Small intestine (tissue), 7 donors: ENCODE measurements around the gene CCL19. TPM values are rescaled to one million over a fixed set of nuclear protein-coding genes. Genes with fewer than 3 reads are reported as not detected.
A peak's percentile ranks its signal among the peaks of the same experiment; 100 is the strongest.

ENCODE experiments used
- DNase-seq, 2 donors: peaks; one replicate each; pipeline versions ENCODE4 v3.0.0 to v3.0.0-alpha.2; 2013
- FAIRE-seq: peaks from 2 replicates; lab custom pipeline; 2012; peaks lifted over from hg19 to GRCh38; lab: Jason Lieb, UNC
- H3K27ac ChIP-seq, 3 donors: one replicate each; pipeline ENCODE4 v1.5.1; 2013; ENCODE audit warnings: low read length in 2 of 3, mild to moderate bottlenecking in 2 of 3, control low read depth in 1 of 3, inconsistent platforms in 1 of 3, low read depth in 1 of 3, moderate library complexity in 1 of 3
- H3K27me3 ChIP-seq, 3 donors: one replicate each; pipeline ENCODE4 v1.6.1; 2013; ENCODE audit warnings: low read length in 3 of 3, inconsistent platforms in 1 of 3; ENCODE audit not compliant: control insufficient read depth in 3 of 3, insufficient read depth in 3 of 3
- H3K36me3 ChIP-seq, 3 donors: one replicate each; pipeline ENCODE4 v1.6.1; 2013; ENCODE audit warnings: low read length in 3 of 3, inconsistent platforms in 1 of 3, low read depth in 1 of 3, mild to moderate bottlenecking in 1 of 3, moderate library complexity in 1 of 3; ENCODE audit not compliant: control insufficient read depth in 3 of 3, insufficient read depth in 2 of 3
- H3K4me1 ChIP-seq, 3 donors: one replicate each; pipeline ENCODE4 v1.6.1; 2013; ENCODE audit warnings: low read length in 2 of 3, inconsistent platforms in 1 of 3, low read depth in 1 of 3, mild to moderate bottlenecking in 1 of 3, moderate library complexity in 1 of 3; ENCODE audit not compliant: control insufficient read depth in 3 of 3, insufficient read depth in 2 of 3
- H3K4me3 ChIP-seq, 3 donors: one replicate each; pipeline ENCODE4 v1.5.1; 2013; ENCODE audit warnings: low read length in 3 of 3, control low read depth in 1 of 3, inconsistent platforms in 1 of 3, low read depth in 1 of 3, mild to moderate bottlenecking in 1 of 3, moderate library complexity in 1 of 3
- H3K9me3 ChIP-seq, 2 donors: one replicate each; pipeline ENCODE4 v1.6.1; 2013; ENCODE audit warnings: low read depth in 1 of 2, low read length in 1 of 2; ENCODE audit not compliant: control insufficient read depth in 2 of 2, insufficient read depth in 1 of 2
- WGBS, 3 donors: extraction: QIAGEN DNeasy Blood & Tissue Kit; methylation state at CpG; one replicate each; pipeline ENCODE4 v1.1.7; 2013; 5-methylcytosine and 5-hydroxymethylcytosine counted together
- polyA plus RNA-seq, 4 donors: library from polyadenylated mRNA; stranded (reverse) in 3 of 4; unstranded in 1 of 4; fragments of 200-250 nt in 3 of 4; fragments of 120-200 nt in 1 of 4; gene quantifications; one replicate each; pipeline versions ENCODE4 v1.2.1 to v1.2.3, GENCODE V29; 2013
- donor health status: healthy with polysubstance abuse.
- donor health status: control.
- donor health status: control.
- donor health status: Bipolar disorder and iron deficiency.
- donor health status: healthy.

The CCL19 gene
- polyA plus RNA-seq, 4 donors = 5.5 to 7.6 TPM; not detected in 2

GRCh38 chr9:34653151-34654072 lies 37.7 kb downstream of the CCL19 start:
- 47 to 62% (median 61%) methylated on average over 11 of the region's 11 CpGs for WGBS, 3 donors
- Histone ChIP-seq H3K4me3 (peak overlapping the region in 1 of 3 donors; percentile 0), H3K4me1 (peaks cover 0 to 54% (median 5%) of the 10 kb centered on the region in 3 donors), H3K9me3 (no peaks in the 10 kb centered on the region), H3K27ac (peak overlapping the region in 2 of 3 donors; percentile 16 to 87), H3K36me3 (peaks cover 0 to 36% (median 9%) of the 10 kb centered on the region in 3 donors), H3K27me3 (no peaks in the 10 kb centered on the region)
- no peak for DNase-seq
- FAIRE-seq = no peak

- Histone ChIP-seq H3K9me3 (no peaks in the 10 kb centered on the region), H3K4me3 (peak overlapping the region in 1 of 3 donors; percentile 31), H3K4me1 (peaks cover 0 to 62% (median 9%) of the 10 kb centered on the region in 3 donors), H3K27me3 (no peaks in the 10 kb centered on the region), H3K36me3 (peaks cover 0 to 41% (median 9%) of the 10 kb centered on the region in 3 donors), H3K27ac (peak overlapping the region; percentile 87 to 91 (median 90))
- 20 to 31% (median 29%) methylated on average over 5 of the region's 5 CpGs for WGBS, 3 donors
- FAIRE-seq (no peak), DNase-seq (no peak)
Measured at GRCh38 chr9:34652602-34653000, 38.5 kb downstream of the CCL19 start.

GRCh38 chr9:34651876-34652601 lies 39.0 kb downstream of the CCL19 start, which contains the start of gene IL11RA:
IL11RA (plus strand) TSS chr9:34652185; CDS start chr9:34655218, 3,033 bp downstream.
- Histone ChIP-seq H3K27me3 (no peaks in the 10 kb centered on the region), H3K27ac (peak within 1 kb of the TSS; percentile 87 to 91 (median 90)), H3K36me3 (peaks cover 0 to 36% (median 9%) of the 10 kb centered on the region in 3 donors), H3K4me1 (peaks cover 0 to 66% (median 9%) of the 10 kb centered on the region in 3 donors), H3K4me3 (peak within 1 kb of the TSS in 2 of 3 donors; percentile 4 to 31), H3K9me3 (no peaks in the 10 kb centered on the region)
- 5 to 18% (median 9%) methylated on average over 21 to 24 of the region's 24 CpGs for WGBS, 3 donors
- no peak for FAIRE-seq
- DNase-seq = peak; percentile 94 to 97

GRCh38 chr9:34651321-34651720 lies 39.8 kb downstream of the CCL19 start:
- FAIRE-seq (no peak), DNase-seq (peak in 1 of 2 donors; percentile 68)
- peak overlapping the region; percentile 87 to 91 (median 90) for H3K27ac ChIP-seq
- H3K27me3 ChIP-seq = no peaks in the 10 kb centered on the region
- H3K4me3 ChIP-seq = peak overlapping the region in 2 of 3 donors; percentile 4 to 31
- H3K9me3 ChIP-seq = no peaks in the 10 kb centered on the region
- peaks cover 0 to 36% (median 9%) of the 10 kb centered on the region in 3 donors for H3K36me3 ChIP-seq
- 41 to 59% (median 45%) methylated on average over 4 of the region's 4 CpGs for WGBS, 3 donors
- H3K4me1 ChIP-seq = peaks cover 0 to 66% (median 9%) of the 10 kb centered on the region in 3 donors

- WGBS, 3 donors = 62 to 82% (median 77%) methylated on average over 5 of the region's 5 CpGs
Measured at GRCh38 chr9:34650816-34651215, 40.3 kb downstream of the CCL19 start.

GRCh38 chr9:34648673-34649072 lies 42.4 kb downstream of the CCL19 start:
- no peak for DNase-seq
- Histone ChIP-seq H3K27me3 (no peaks in the 10 kb centered on the region), H3K4me1 (peaks cover 0 to 67% (median 10%) of the 10 kb centered on the region in 3 donors), H3K27ac (no peak overlapping the region), H3K9me3 (no peaks in the 10 kb centered on the region), H3K4me3 (no peak overlapping the region), H3K36me3 (peaks cover 0 to 36% (median 9%) of the 10 kb centered on the region in 3 donors)
- 93 to 94% (median 93%) methylated on average over 8 of the region's 8 CpGs for WGBS, 3 donors
- no peak for FAIRE-seq

More at GRCh38 chr9:34650816-34651215, 40.3 kb downstream of the CCL19 start:
- no peak for DNase-seq
- Histone ChIP-seq H3K4me1 (peaks cover 0 to 71% (median 10%) of the 10 kb centered on the region in 3 donors), H3K27me3 (no peaks in the 10 kb centered on the region), H3K27ac (peak overlapping the region; percentile 87 to 91 (median 90)), H3K9me3 (no peaks in the 10 kb centered on the region), H3K36me3 (peaks cover 0 to 36% (median 9%) of the 10 kb centered on the region in 3 donors), H3K4me3 (no peak overlapping the region)
- FAIRE-seq = no peak

- Histone ChIP-seq H3K4me1 (peaks cover 0 to 56% (median 7%) of the 10 kb centered on the region in 3 donors), H3K4me3 (peak overlapping the region in 2 of 3 donors; percentile 58 to 68), H3K9me3 (no peaks in the 10 kb centered on the region), H3K36me3 (peaks cover 0 to 36% (median 9%) of the 10 kb centered on the region in 3 donors), H3K27ac (peak overlapping the region; percentile 90 to 93 (median 91)), H3K27me3 (no peaks in the 10 kb centered on the region)
- no peak for FAIRE-seq
- 16 to 46% (median 39%) methylated on average over 10 of the region's 10 CpGs for WGBS, 3 donors
- peak; percentile 67 to 76 for DNase-seq
Measured at GRCh38 chr9:34647651-34648050, 43.4 kb downstream of the CCL19 start.

- FAIRE-seq (no peak), DNase-seq (no peak)
- H3K27me3 ChIP-seq = no peaks in the 10 kb centered on the region
- H3K9me3 ChIP-seq = no peaks in the 10 kb centered on the region
- 1 to 3% (median 1%) methylated on average over 8 of the region's 8 CpGs for WGBS, 3 donors
- peak overlapping the region; percentile 58 to 82 (median 68) for H3K4me3 ChIP-seq
- peaks cover 0 to 36% (median 9%) of the 10 kb centered on the region in 3 donors for H3K36me3 ChIP-seq
- peak overlapping the region; percentile 90 to 93 (median 91) for H3K27ac ChIP-seq
- peaks cover 0 to 51% (median 7%) of the 10 kb centered on the region in 3 donors for H3K4me1 ChIP-seq
Measured at GRCh38 chr9:34647084-34647403, 44.0 kb downstream of the CCL19 start.
